ENCODE results near the gene SEBOX.

SEBOX gene

GRCh38 chr17:28348979-28349378 is 16.0 kb downstream of the SEBOX start:
- no peak overlapping the region for H3K4me2 ChIP-seq (ENCODE audit: low read length)
- H4K91ac ChIP-seq (ENCODE audit: low read depth, low read length) = no peak overlapping the region
- no peaks in the 10 kb centered on the region for H3K79me2 ChIP-seq (ENCODE audit: control insufficient read depth, insufficient read depth, low read length, poor library complexity)
- no peak overlapping the region for H2BK120ac ChIP-seq (ENCODE audit: insufficient read depth, low read length, poor library complexity)
- H3K18ac ChIP-seq (ENCODE audit: low read length) = no peak overlapping the region
- H3K79me1 ChIP-seq (ENCODE audit: low read length) = no peaks in the 10 kb centered on the region
- no peak overlapping the region for H4K12ac ChIP-seq (ENCODE audit: low read depth, low read length)
- DNase-seq = no peak
- no peak overlapping the region for H3K4ac ChIP-seq (ENCODE audit: low read depth, low read length)
- no peak overlapping the region for H3K27ac ChIP-seq (ENCODE audit: low read depth, low read length)
- no peak overlapping the region for H2AK5ac ChIP-seq (ENCODE audit: low read length)
- no peak overlapping the region for H2BK12ac ChIP-seq (ENCODE audit: low read length)
- no peak overlapping the region for H2AFZ ChIP-seq (ENCODE audit: insufficient read depth, low read length, poor library complexity)
- no peak overlapping the region for H4K8ac ChIP-seq (ENCODE audit: low read depth, low read length)
- no peaks in the 10 kb centered on the region for H3K27me3 ChIP-seq (ENCODE audit: insufficient read depth, low read length)
- H3K9me3 ChIP-seq (ENCODE audit: insufficient read depth, low read depth, low read length) = no peaks in the 10 kb centered on the region
- H2BK5ac ChIP-seq (ENCODE audit: low read depth, low read length, poor library complexity) = no peak overlapping the region
- no peak overlapping the region for H3K23ac ChIP-seq (ENCODE audit: low read length)
- no peak overlapping the region for H3K14ac ChIP-seq (ENCODE audit: low read length)
- H3K4me1 ChIP-seq (ENCODE audit: control insufficient read depth in 1 of 2, insufficient read depth in 2 of 2, low read length in 2 of 2) = peaks cover 2 to 8% of the 10 kb centered on the region in 2 experiments
- H3K9ac ChIP-seq (ENCODE audit: low read length) = no peak overlapping the region
- WGBS (ENCODE audit: extremely low coverage, insufficient coverage, insufficient read length) = no CpG with 5 or more reads among the region's 3 CpGs
- peaks cover 59 to 79% of the 10 kb centered on the region in 2 experiments for H3K36me3 ChIP-seq (ENCODE audit: control insufficient read depth in 1 of 2, insufficient read depth in 2 of 2, low read length in 2 of 2)
- H3K4me3 ChIP-seq (ENCODE audit: low read depth, low read length) = no peak overlapping the region

DNA sequence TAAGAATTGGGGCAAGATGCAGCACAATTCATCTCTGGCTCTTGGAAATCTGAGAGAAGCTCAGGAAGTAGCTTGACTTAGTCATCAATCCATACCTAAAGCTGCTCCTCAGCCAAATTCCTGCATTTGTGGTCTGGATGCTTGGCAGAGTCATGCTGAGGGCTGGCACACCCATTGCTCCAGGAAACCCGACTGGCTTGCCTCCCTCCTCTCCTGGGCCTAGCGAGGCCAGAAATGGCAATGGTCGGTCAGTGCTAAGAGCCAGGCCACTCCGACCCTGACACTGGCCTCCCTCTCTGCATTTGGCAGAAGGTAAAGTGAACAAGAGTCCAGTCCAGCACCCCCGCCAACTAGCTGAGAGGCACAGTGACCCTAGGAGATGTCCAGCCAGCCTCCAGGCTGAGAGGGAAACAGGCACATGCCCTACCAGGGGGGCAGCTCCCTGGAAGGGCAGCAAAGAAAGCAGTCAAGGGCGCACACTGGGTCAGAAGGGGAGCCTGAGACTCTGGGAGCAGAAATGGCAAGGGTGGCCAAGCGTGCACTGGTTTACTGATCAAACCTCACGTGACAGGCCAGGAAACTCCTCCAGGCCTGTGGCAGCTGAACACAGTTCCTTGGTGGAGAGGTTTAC is 17.6 kb downstream of the SEBOX start:
- no peak overlapping the region for H3K4me3 ChIP-seq (ENCODE audit: low read depth, low read length)
- no peaks in the 10 kb centered on the region for H3K27me3 ChIP-seq (ENCODE audit: insufficient read depth, low read length)
- peaks cover 65 to 82% of the 10 kb centered on the region in 2 experiments for H3K36me3 ChIP-seq (ENCODE audit: control insufficient read depth in 1 of 2, insufficient read depth in 2 of 2, low read length in 2 of 2)
- H2AK5ac ChIP-seq (ENCODE audit: low read length) = no peak overlapping the region
- peaks cover 2 to 8% of the 10 kb centered on the region in 2 experiments for H3K4me1 ChIP-seq (ENCODE audit: control insufficient read depth in 1 of 2, insufficient read depth in 2 of 2, low read length in 2 of 2)
- H4K91ac ChIP-seq (ENCODE audit: low read depth, low read length) = no peak overlapping the region
- H3K79me2 ChIP-seq (ENCODE audit: control insufficient read depth, insufficient read depth, low read length, poor library complexity) = no peaks in the 10 kb centered on the region
- H2BK12ac ChIP-seq (ENCODE audit: low read length) = no peak overlapping the region
- peak overlapping the region; percentile 27 for H4K12ac ChIP-seq (ENCODE audit: low read depth, low read length)
- no peak overlapping the region for H3K4ac ChIP-seq (ENCODE audit: low read depth, low read length)
- H2BK120ac ChIP-seq (ENCODE audit: insufficient read depth, low read length, poor library complexity) = no peak overlapping the region
- H2BK5ac ChIP-seq (ENCODE audit: low read depth, low read length, poor library complexity) = no peak overlapping the region
- peak overlapping the region; percentile 47 for H3K18ac ChIP-seq (ENCODE audit: low read length)
- H3K23ac ChIP-seq (ENCODE audit: low read length) = no peak overlapping the region
- H3K79me1 ChIP-seq (ENCODE audit: low read length) = no peaks in the 10 kb centered on the region
- no peaks in the 10 kb centered on the region for H3K9me3 ChIP-seq (ENCODE audit: insufficient read depth, low read depth, low read length)
- H4K8ac ChIP-seq (ENCODE audit: low read depth, low read length) = peak overlapping the region; percentile 13
- WGBS (ENCODE audit: extremely low coverage, insufficient coverage, insufficient read length) = no CpG with 5 or more reads among the region's 8 CpGs
- peak overlapping the region; percentile 15 for H3K27ac ChIP-seq (ENCODE audit: low read depth, low read length)
- H3K14ac ChIP-seq (ENCODE audit: low read length) = no peak overlapping the region
- H3K9ac ChIP-seq (ENCODE audit: low read length) = no peak overlapping the region
- H3K4me2 ChIP-seq (ENCODE audit: low read length) = no peak overlapping the region
- DNase-seq = peak; percentile 50 to 53
- no peak overlapping the region for H2AFZ ChIP-seq (ENCODE audit: insufficient read depth, low read length, poor library complexity)

GRCh38 chr17:28346746-28347246 is 18.2 kb downstream of the SEBOX start:
- H3K36me3 ChIP-seq (ENCODE audit: control insufficient read depth in 1 of 2, insufficient read depth in 2 of 2, low read length in 2 of 2) = peaks cover 68 to 85% of the 10 kb centered on the region in 2 experiments
- H4K91ac ChIP-seq (ENCODE audit: low read depth, low read length) = no peak overlapping the region
- H4K12ac ChIP-seq (ENCODE audit: low read depth, low read length) = no peak overlapping the region
- peak in 1 of 2 donors; percentile 46 for DNase-seq
- H3K79me1 ChIP-seq (ENCODE audit: low read length) = no peaks in the 10 kb centered on the region
- no peak overlapping the region for H4K8ac ChIP-seq (ENCODE audit: low read depth, low read length)
- no peaks in the 10 kb centered on the region for H3K79me2 ChIP-seq (ENCODE audit: control insufficient read depth, insufficient read depth, low read length, poor library complexity)
- no peak overlapping the region for H3K4me2 ChIP-seq (ENCODE audit: low read length)
- H3K14ac ChIP-seq (ENCODE audit: low read length) = no peak overlapping the region
- no peak overlapping the region for H2BK120ac ChIP-seq (ENCODE audit: insufficient read depth, low read length, poor library complexity)
- H3K18ac ChIP-seq (ENCODE audit: low read length) = no peak overlapping the region
- H3K4me1 ChIP-seq (ENCODE audit: control insufficient read depth in 1 of 2, insufficient read depth in 2 of 2, low read length in 2 of 2) = peaks cover 2 to 8% of the 10 kb centered on the region in 2 experiments
- no peak overlapping the region for H2AK5ac ChIP-seq (ENCODE audit: low read length)
- H3K27me3 ChIP-seq (ENCODE audit: insufficient read depth, low read length) = no peaks in the 10 kb centered on the region
- no peak overlapping the region for H3K4ac ChIP-seq (ENCODE audit: low read depth, low read length)
- no CpG with 5 or more reads among the region's 7 CpGs for WGBS (ENCODE audit: extremely low coverage, insufficient coverage, insufficient read length)
- no peak overlapping the region for H2BK5ac ChIP-seq (ENCODE audit: low read depth, low read length, poor library complexity)
- no peaks in the 10 kb centered on the region for H3K9me3 ChIP-seq (ENCODE audit: insufficient read depth, low read depth, low read length)
- H3K23ac ChIP-seq (ENCODE audit: low read length) = no peak overlapping the region
- no peak overlapping the region for H2BK12ac ChIP-seq (ENCODE audit: low read length)
- no peak overlapping the region for H3K4me3 ChIP-seq (ENCODE audit: low read depth, low read length)
- no peak overlapping the region for H3K27ac ChIP-seq (ENCODE audit: low read depth, low read length)
- no peak overlapping the region for H2AFZ ChIP-seq (ENCODE audit: insufficient read depth, low read length, poor library complexity)
- no peak overlapping the region for H3K9ac ChIP-seq (ENCODE audit: low read length)

DNA sequence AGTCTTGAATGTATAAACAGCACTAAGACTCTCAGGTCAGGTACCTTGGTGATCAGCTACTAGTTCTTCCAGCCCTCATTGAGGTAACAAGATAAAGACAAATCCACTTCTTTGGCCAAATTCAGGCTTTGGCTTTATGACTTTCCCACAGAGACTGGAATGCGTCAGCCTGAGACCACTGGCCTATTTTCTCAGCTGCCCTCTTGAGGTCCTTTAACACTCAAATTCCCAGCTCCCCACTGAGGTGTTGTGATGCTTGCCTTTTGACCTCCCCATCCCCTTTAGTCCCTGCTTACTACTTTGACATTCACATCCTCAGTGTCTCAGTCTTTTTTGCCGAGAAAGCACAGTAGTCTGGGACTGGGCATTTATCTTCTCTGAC is 18.8 kb downstream of the SEBOX start:
- Histone ChIP-seq H3K27me3 (ENCODE audit: insufficient read depth, low read length) (no peaks in the 10 kb centered on the region), H3K36me3 (ENCODE audit: control insufficient read depth in 1 of 2, insufficient read depth in 2 of 2, low read length in 2 of 2) (peaks cover 68 to 85% of the 10 kb centered on the region in 2 experiments), H2AK5ac (ENCODE audit: low read length) (no peak overlapping the region), H3K9ac (ENCODE audit: low read length) (no peak overlapping the region), H4K12ac (ENCODE audit: low read depth, low read length) (no peak overlapping the region), H3K18ac (ENCODE audit: low read length) (no peak overlapping the region), H3K14ac (ENCODE audit: low read length) (no peak overlapping the region), H2AFZ (ENCODE audit: insufficient read depth, low read length, poor library complexity) (no peak overlapping the region), H2BK120ac (ENCODE audit: insufficient read depth, low read length, poor library complexity) (no peak overlapping the region), H3K4me1 (ENCODE audit: control insufficient read depth in 1 of 2, insufficient read depth in 2 of 2, low read length in 2 of 2) (peaks cover 2 to 8% of the 10 kb centered on the region in 2 experiments), H2BK12ac (ENCODE audit: low read length) (no peak overlapping the region), H4K8ac (ENCODE audit: low read depth, low read length) (no peak overlapping the region), H3K79me1 (ENCODE audit: low read length) (no peaks in the 10 kb centered on the region), H2BK5ac (ENCODE audit: low read depth, low read length, poor library complexity) (no peak overlapping the region), H3K9me3 (ENCODE audit: insufficient read depth, low read depth, low read length) (no peaks in the 10 kb centered on the region), H3K23ac (ENCODE audit: low read length) (no peak overlapping the region), H3K79me2 (ENCODE audit: control insufficient read depth, insufficient read depth, low read length, poor library complexity) (no peaks in the 10 kb centered on the region), H3K4me3 (ENCODE audit: low read depth, low read length) (no peak overlapping the region), H3K4me2 (ENCODE audit: low read length) (no peak overlapping the region), H3K4ac (ENCODE audit: low read depth, low read length) (no peak overlapping the region), H3K27ac (ENCODE audit: low read depth, low read length) (peak overlapping the region; percentile 21), H4K91ac (ENCODE audit: low read depth, low read length) (no peak overlapping the region)
- DNase-seq = no peak
- no CpG with 5 or more reads among the region's 2 CpGs for WGBS (ENCODE audit: extremely low coverage, insufficient coverage, insufficient read length)

All from trophoblast cell (in vitro differentiated cells and primary cell).